Small intestine (tissue), 7 donors: ENCODE results near the gene PPP6C. TPM values are rescaled to one million over a fixed set of nuclear protein-coding genes. Genes with fewer than 3 reads are reported as not detected.

Source experiments
- DNase-seq, 2 donors: peaks; one replicate each; pipeline versions ENCODE4 v3.0.0 to v3.0.0-alpha.2; 2013
- FAIRE-seq: peaks from 2 replicates; lab custom pipeline; 2012; peaks lifted over from hg19 to GRCh38; lab: Jason Lieb, UNC
- H3K27ac ChIP-seq, 3 donors: one replicate each; pipeline ENCODE4 v1.5.1; 2013; ENCODE audit warnings: low read length in 2 of 3, mild to moderate bottlenecking in 2 of 3, control low read depth in 1 of 3, inconsistent platforms in 1 of 3, low read depth in 1 of 3, moderate library complexity in 1 of 3
- H3K27me3 ChIP-seq, 3 donors: one replicate each; pipeline ENCODE4 v1.6.1; 2013; ENCODE audit warnings: low read length in 3 of 3, inconsistent platforms in 1 of 3; ENCODE audit not compliant: control insufficient read depth in 3 of 3, insufficient read depth in 3 of 3
- H3K36me3 ChIP-seq, 3 donors: one replicate each; pipeline ENCODE4 v1.6.1; 2013; ENCODE audit warnings: low read length in 3 of 3, inconsistent platforms in 1 of 3, low read depth in 1 of 3, mild to moderate bottlenecking in 1 of 3, moderate library complexity in 1 of 3; ENCODE audit not compliant: control insufficient read depth in 3 of 3, insufficient read depth in 2 of 3
- H3K4me1 ChIP-seq, 3 donors: one replicate each; pipeline ENCODE4 v1.6.1; 2013; ENCODE audit warnings: low read length in 2 of 3, inconsistent platforms in 1 of 3, low read depth in 1 of 3, mild to moderate bottlenecking in 1 of 3, moderate library complexity in 1 of 3; ENCODE audit not compliant: control insufficient read depth in 3 of 3, insufficient read depth in 2 of 3
- H3K4me3 ChIP-seq, 3 donors: one replicate each; pipeline ENCODE4 v1.5.1; 2013; ENCODE audit warnings: low read length in 3 of 3, control low read depth in 1 of 3, inconsistent platforms in 1 of 3, low read depth in 1 of 3, mild to moderate bottlenecking in 1 of 3, moderate library complexity in 1 of 3
- H3K9me3 ChIP-seq, 2 donors: one replicate each; pipeline ENCODE4 v1.6.1; 2013; ENCODE audit warnings: low read depth in 1 of 2, low read length in 1 of 2; ENCODE audit not compliant: control insufficient read depth in 2 of 2, insufficient read depth in 1 of 2
- WGBS, 3 donors: extraction: QIAGEN DNeasy Blood & Tissue Kit; methylation state at CpG; one replicate each; pipeline ENCODE4 v1.1.7; 2013; 5-methylcytosine and 5-hydroxymethylcytosine counted together
- polyA plus RNA-seq, 4 donors: library from polyadenylated mRNA; stranded (reverse) in 3 of 4; unstranded in 1 of 4; fragments of 200-250 nt in 3 of 4; fragments of 120-200 nt in 1 of 4; gene quantifications; one replicate each; pipeline versions ENCODE4 v1.2.1 to v1.2.3, GENCODE V29; 2013
- donor health status: healthy with polysubstance abuse.
- donor health status: control.
- donor health status: control.
- donor health status: Bipolar disorder and iron deficiency.
- donor health status: healthy.

The PPP6C gene
- polyA plus RNA-seq, 4 donors = 22.6 to 31.5 (median 24.3) TPM

GRCh38 chr9:125143377-125144090 is 46.1 kb downstream of the PPP6C start, which contains the start of gene SCAI:
SCAI (minus strand) TSS chr9:125143528; CDS start chr9:125143437, 91 bp downstream.
- no peak within 1 kb of the TSS for H3K27ac ChIP-seq
- no peak for FAIRE-seq
- WGBS, 3 donors = 0 to 1% (median 1%) methylated on average over 39 to 46 of the region's 46 CpGs
- DNase-seq = peak; percentile 99 to 100
- no peaks in the 10 kb centered on the region for H3K9me3 ChIP-seq
- H3K4me3 ChIP-seq = peak within 1 kb of the TSS; percentile 67 to 89 (median 86)
- no peaks in the 10 kb centered on the region for H3K27me3 ChIP-seq
- H3K36me3 ChIP-seq = peaks cover 0 to 14% (median 0%) of the 10 kb centered on the region in 3 donors
- no peaks in the 10 kb centered on the region for H3K4me1 ChIP-seq

- peak; percentile 7 to 35 for DNase-seq
- H3K4me1 ChIP-seq = no peaks in the 10 kb centered on the region
- WGBS, 3 donors = 2% methylated on average over 31 to 54 of the region's 54 CpGs
- FAIRE-seq = no peak
- H3K4me3 ChIP-seq = peak overlapping the region; percentile 67 to 89 (median 86)
- H3K27me3 ChIP-seq = no peaks in the 10 kb centered on the region
- no peak overlapping the region for H3K27ac ChIP-seq
- H3K9me3 ChIP-seq = no peaks in the 10 kb centered on the region
- H3K36me3 ChIP-seq = peaks cover 0 to 14% (median 0%) of the 10 kb centered on the region in 3 donors
Observed at GRCh38 chr9:125142560-125143376, 46.8 kb downstream of the PPP6C start.

- H3K27me3 ChIP-seq = no peaks in the 10 kb centered on the region
- DNase-seq (no peak), FAIRE-seq (no peak)
- H3K27ac ChIP-seq = no peak overlapping the region
- H3K36me3 ChIP-seq = peaks cover 0 to 14% (median 0%) of the 10 kb centered on the region in 3 donors
- H3K4me1 ChIP-seq = no peaks in the 10 kb centered on the region
- 80 to 97% (median 95%) methylated on average over 4 of the region's 4 CpGs for WGBS, 3 donors
- H3K4me3 ChIP-seq = no peak overlapping the region
- H3K9me3 ChIP-seq = no peaks in the 10 kb centered on the region
Observed at GRCh38 chr9:125141751-125142150, 47.9 kb downstream of the PPP6C start.

- Histone ChIP-seq H3K27ac (no peak overlapping the region), H3K4me3 (no peak overlapping the region), H3K9me3 (no peaks in the 10 kb centered on the region), H3K36me3 (peaks cover 0 to 14% (median 0%) of the 10 kb centered on the region in 3 donors), H3K4me1 (no peaks in the 10 kb centered on the region), H3K27me3 (no peaks in the 10 kb centered on the region)
- 67 to 76% (median 73%) methylated on average over 3 of the region's 3 CpGs for WGBS, 3 donors
- no peak for DNase-seq
- FAIRE-seq = no peak
Observed at GRCh38 chr9:125141251-125141650, 48.4 kb downstream of the PPP6C start.

GRCh38 chr9:125140576-125140975 is 49.0 kb downstream of the PPP6C start:
- DNase-seq = no peak
- no peaks in the 10 kb centered on the region for H3K4me1 ChIP-seq
- H3K27me3 ChIP-seq = no peaks in the 10 kb centered on the region
- no peak overlapping the region for H3K4me3 ChIP-seq
- WGBS, 3 donors = 90 to 100% (median 91%) methylated on average over 1 of the region's 1 CpG
- no peaks in the 10 kb centered on the region for H3K9me3 ChIP-seq
- FAIRE-seq = no peak
- peaks cover 0 to 14% (median 0%) of the 10 kb centered on the region in 3 donors for H3K36me3 ChIP-seq
- H3K27ac ChIP-seq = no peak overlapping the region

GRCh38 chr9:125137200-125137599 is 52.4 kb downstream of the PPP6C start:
- peaks cover 0 to 14% (median 0%) of the 10 kb centered on the region in 3 donors for H3K36me3 ChIP-seq
- H3K4me3 ChIP-seq = no peak overlapping the region
- DNase-seq (no peak), FAIRE-seq (no peak)
- no peak overlapping the region for H3K27ac ChIP-seq
- no peaks in the 10 kb centered on the region for H3K27me3 ChIP-seq
- H3K9me3 ChIP-seq = no peaks in the 10 kb centered on the region
- 80 to 88% (median 87%) methylated on average over 4 of the region's 4 CpGs for WGBS, 3 donors
- no peaks in the 10 kb centered on the region for H3K4me1 ChIP-seq

- H3K27ac ChIP-seq = no peak overlapping the region
- peaks cover 0 to 5% (median 0%) of the 10 kb centered on the region in 3 donors for H3K36me3 ChIP-seq
- DNase-seq (no peak), FAIRE-seq (no peak)
- H3K27me3 ChIP-seq = no peaks in the 10 kb centered on the region
- H3K9me3 ChIP-seq = no peaks in the 10 kb centered on the region
- no peak overlapping the region for H3K4me3 ChIP-seq
- no peaks in the 10 kb centered on the region for H3K4me1 ChIP-seq
Observed at GRCh38 chr9:125134976-125135375, 54.6 kb downstream of the PPP6C start.

GRCh38 chr9:125133403-125134329 is 55.9 kb downstream of the PPP6C start:
- FAIRE-seq (no peak), DNase-seq (no peak)
- no peaks in the 10 kb centered on the region for H3K27me3 ChIP-seq
- no peak overlapping the region for H3K4me3 ChIP-seq
- H3K36me3 ChIP-seq = no peaks in the 10 kb centered on the region
- WGBS, 3 donors = 64 to 81% (median 70%) methylated on average over 1 of the region's 1 CpG
- H3K4me1 ChIP-seq = no peaks in the 10 kb centered on the region
- H3K27ac ChIP-seq = no peak overlapping the region
- H3K9me3 ChIP-seq = no peaks in the 10 kb centered on the region
